ENCODE results near the gene TMEM62.

- no peak for TF ChIP-seq SMC3 (conservative IDR thresholded peaks at IDR 0.05; ENCODE audit: insufficient read depth, low read depth, low read length)
- TF ChIP-seq, protein P1, sequence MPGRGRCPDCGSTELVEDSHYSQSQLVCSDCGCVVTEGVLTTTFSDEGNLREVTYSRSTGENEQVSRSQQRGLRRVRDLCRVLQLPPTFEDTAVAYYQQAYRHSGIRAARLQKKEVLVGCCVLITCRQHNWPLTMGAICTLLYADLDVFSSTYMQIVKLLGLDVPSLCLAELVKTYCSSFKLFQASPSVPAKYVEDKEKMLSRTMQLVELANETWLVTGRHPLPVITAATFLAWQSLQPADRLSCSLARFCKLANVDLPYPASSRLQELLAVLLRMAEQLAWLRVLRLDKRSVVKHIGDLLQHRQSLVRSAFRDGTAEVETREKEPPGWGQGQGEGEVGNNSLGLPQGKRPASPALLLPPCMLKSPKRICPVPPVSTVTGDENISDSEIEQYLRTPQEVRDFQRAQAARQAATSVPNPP (IDR thresholded peaks at IDR 0.05; ENCODE audit: borderline replicate concordance, insufficient read depth, insufficient read length) = no peak
- no peak for TF ChIP-seq CTCF (IDR thresholded peaks at IDR 0.05 in 2 of 3, conservative IDR thresholded peaks at IDR 0.05 in 1 of 3; ENCODE audit: insufficient read depth in 2 of 3, low read depth in 1 of 3, low read length in 3 of 3)
- TF ChIP-seq SOX6 (IDR thresholded peaks at IDR 0.05) = no peak
- TF ChIP-seq, protein P2, sequence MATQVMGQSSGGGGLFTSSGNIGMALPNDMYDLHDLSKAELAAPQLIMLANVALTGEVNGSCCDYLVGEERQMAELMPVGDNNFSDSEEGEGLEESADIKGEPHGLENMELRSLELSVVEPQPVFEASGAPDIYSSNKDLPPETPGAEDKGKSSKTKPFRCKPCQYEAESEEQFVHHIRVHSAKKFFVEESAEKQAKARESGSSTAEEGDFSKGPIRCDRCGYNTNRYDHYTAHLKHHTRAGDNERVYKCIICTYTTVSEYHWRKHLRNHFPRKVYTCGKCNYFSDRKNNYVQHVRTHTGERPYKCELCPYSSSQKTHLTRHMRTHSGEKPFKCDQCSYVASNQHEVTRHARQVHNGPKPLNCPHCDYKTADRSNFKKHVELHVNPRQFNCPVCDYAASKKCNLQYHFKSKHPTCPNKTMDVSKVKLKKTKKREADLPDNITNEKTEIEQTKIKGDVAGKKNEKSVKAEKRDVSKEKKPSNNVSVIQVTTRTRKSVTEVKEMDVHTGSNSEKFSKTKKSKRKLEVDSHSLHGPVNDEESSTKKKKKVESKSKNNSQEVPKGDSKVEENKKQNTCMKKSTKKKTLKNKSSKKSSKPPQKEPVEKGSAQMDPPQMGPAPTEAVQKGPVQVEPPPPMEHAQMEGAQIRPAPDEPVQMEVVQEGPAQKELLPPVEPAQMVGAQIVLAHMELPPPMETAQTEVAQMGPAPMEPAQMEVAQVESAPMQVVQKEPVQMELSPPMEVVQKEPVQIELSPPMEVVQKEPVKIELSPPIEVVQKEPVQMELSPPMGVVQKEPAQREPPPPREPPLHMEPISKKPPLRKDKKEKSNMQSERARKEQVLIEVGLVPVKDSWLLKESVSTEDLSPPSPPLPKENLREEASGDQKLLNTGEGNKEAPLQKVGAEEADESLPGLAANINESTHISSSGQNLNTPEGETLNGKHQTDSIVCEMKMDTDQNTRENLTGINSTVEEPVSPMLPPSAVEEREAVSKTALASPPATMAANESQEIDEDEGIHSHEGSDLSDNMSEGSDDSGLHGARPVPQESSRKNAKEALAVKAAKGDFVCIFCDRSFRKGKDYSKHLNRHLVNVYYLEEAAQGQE (IDR thresholded peaks at IDR 0.05; ENCODE audit: borderline replicate concordance) = no peak
- TF ChIP-seq, protein P2 (CRISPR knock-in tag; IDR thresholded peaks at IDR 0.05; ENCODE audit: low read depth) = no peak
- no peak for TF ChIP-seq RAD21 (CRISPR knock-in tag; conservative IDR thresholded peaks at IDR 0.05 in 1 of 2, IDR thresholded peaks at IDR 0.05 in 1 of 2)
- TF ChIP-seq PHF8 (IDR thresholded peaks at IDR 0.05; ENCODE audit: borderline replicate concordance, low read length) = no peak
- TF ChIP-seq KLF16 (IDR thresholded peaks at IDR 0.05) = no peak
- TF ChIP-seq, protein P3, sequence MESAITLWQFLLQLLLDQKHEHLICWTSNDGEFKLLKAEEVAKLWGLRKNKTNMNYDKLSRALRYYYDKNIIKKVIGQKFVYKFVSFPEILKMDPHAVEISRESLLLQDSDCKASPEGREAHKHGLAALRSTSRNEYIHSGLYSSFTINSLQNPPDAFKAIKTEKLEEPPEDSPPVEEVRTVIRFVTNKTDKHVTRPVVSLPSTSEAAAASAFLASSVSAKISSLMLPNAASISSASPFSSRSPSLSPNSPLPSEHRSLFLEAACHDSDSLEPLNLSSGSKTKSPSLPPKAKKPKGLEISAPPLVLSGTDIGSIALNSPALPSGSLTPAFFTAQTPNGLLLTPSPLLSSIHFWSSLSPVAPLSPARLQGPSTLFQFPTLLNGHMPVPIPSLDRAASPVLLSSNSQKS (CRISPR knock-in tag; IDR thresholded peaks at IDR 0.05) = no peak
- no peak for TF ChIP-seq HBP1 (CRISPR knock-in tag; IDR thresholded peaks at IDR 0.05)
- TF ChIP-seq ESRRA (IDR thresholded peaks at IDR 0.05; ENCODE audit: borderline replicate concordance, low read depth) = no peak
- no peak for TF ChIP-seq ARID2 (IDR thresholded peaks at IDR 0.05)
- TF ChIP-seq TCF7L2 (IDR thresholded peaks at IDR 0.05; ENCODE audit: low read depth, low read length) = no peak
These were observed 66.6 kb downstream of the TMEM62 start for GRCh38 chr15:43199945-43200488.

Data from K562 (cell line).